Sigmoid colon (tissue), 4 donors: ENCODE measurements around the gene CDC42EP4.

Source experiments
- CTCF ChIP-seq, 4 experiments: fragments of 450-650 bp in 3 of 4; fragments of 200-600 bp in 1 of 4; IDR thresholded peaks; one replicate each; pipeline ENCODE4 v1.5.1; 2016 to 2019; ENCODE audit warnings: antibody characterized with exemption in 4 of 4, mild to moderate bottlenecking in 3 of 4, moderate library complexity in 2 of 4
- EP300 ChIP-seq, 4 donors: sonication (generic); formaldehyde crosslinking; IDR thresholded peaks; one replicate each; pipeline ENCODE4 v1.6.1; 2017; ENCODE audit warnings: antibody characterized with exemption in 4 of 4
- POLR2A ChIP-seq, 2 donors: fragments of 450-650 bp; IDR thresholded peaks; one replicate each; pipeline ENCODE4 v1.6.1; 2016; ENCODE audit warnings: antibody characterized with exemption in 2 of 2, mild to moderate bottlenecking in 2 of 2, moderate library complexity in 2 of 2
- POLR2AphosphoS5 ChIP-seq, 4 donors: sonication (generic); formaldehyde crosslinking; IDR thresholded peaks; one replicate each; pipeline ENCODE4 v1.6.1; 2017; ENCODE audit warnings: antibody characterized with exemption in 4 of 4

GRCh38 chr17:73257516-73257915 lies 54.3 kb downstream of the CDC42EP4 start:
- TF ChIP-seq CTCF (IDR thresholded peaks at IDR 0.05) (no peak), POLR2AphosphoS5 (IDR thresholded peaks at IDR 0.05) (no peak), POLR2A (IDR thresholded peaks at IDR 0.05) (no peak), EP300 (IDR thresholded peaks at IDR 0.05) (no peak)
